GM12878 (cell line): ENCODE measurements around the gene ELP2. TPM values are rescaled to one million over a fixed set of nuclear protein-coding genes. Genes with fewer than 3 reads are reported as not detected.

Source experiments
- CBFB ChIP-seq: IDR thresholded peaks from 2 replicates; pipeline ENCODE4 v1.6.1; 2016; ENCODE audit warnings: antibody characterized with exemption, low read depth
- E4F1 ChIP-seq: fragments of 450-650 bp; IDR thresholded peaks from 2 replicates; pipeline ENCODE4 v1.6.1; 2018; ENCODE audit warnings: borderline replicate concordance, mild to moderate bottlenecking; ENCODE audit not compliant: partially characterized antibody
- EED ChIP-seq: sonication (generic); IDR thresholded peaks from 2 replicates; pipeline ENCODE4 v1.6.1; 2016; ENCODE audit warnings: antibody characterized with exemption, low read depth
- EP300 ChIP-seq, 2 experiments: fragments of 150-350 bp in 1 of 2; IDR thresholded peaks; 2 replicates each; pipeline ENCODE4 v1.6.1; 2011 to 2012; ENCODE audit warnings: low read depth in 2 of 2, low read length in 2 of 2, borderline replicate concordance in 1 of 2, improper control_type of control experiment in 1 of 2, inconsistent platforms in 1 of 2; ENCODE audit not compliant: control insufficient read depth in 1 of 2
- FOXM1 ChIP-seq: IDR thresholded peaks from 2 replicates; pipeline ENCODE4 v1.6.1; 2012; ENCODE audit warnings: low read depth, mild to moderate bottlenecking, inconsistent platforms, low read length, moderate library complexity
- IKZF2 ChIP-seq, 2 experiments: fragments of 450-650 bp; IDR thresholded peaks; 2 replicates each; pipeline ENCODE4 v1.6.1; 2017; ENCODE audit warnings: mild to moderate bottlenecking in 2 of 2, moderate library complexity in 2 of 2
- MXI1 ChIP-seq: fragments of 150-350 bp; IDR thresholded peaks from 2 replicates; pipeline ENCODE4 v1.6.1; 2011; ENCODE audit warnings: low read depth, mild to moderate bottlenecking, inconsistent platforms, low read length, improper control_type of control experiment
- PAX5 ChIP-seq: IDR thresholded peaks from 2 replicates; pipeline ENCODE4 v1.6.1; 2011; ENCODE audit warnings: low read depth, low read length, borderline replicate concordance
- POLR2A ChIP-seq: IDR thresholded peaks from 2 replicates; pipeline ENCODE4 v1.6.1; 2011; ENCODE audit warnings: low read depth, mild to moderate bottlenecking, low read length
- RB1 ChIP-seq: fragments of 450-650 bp; formaldehyde crosslinking; IDR thresholded peaks from 2 replicates; pipeline ENCODE4 v1.6.1; 2017; ENCODE audit warnings: mild to moderate bottlenecking, borderline replicate concordance
- RCOR1 ChIP-seq: conservative IDR thresholded peaks from 2 replicates; pipeline ENCODE4 v1.6.1; 2012; ENCODE audit warnings: low read depth, low read length, improper control_type of control experiment
- RELB ChIP-seq: fragments of 450-650 bp; IDR thresholded peaks from 2 replicates; pipeline ENCODE4 v1.6.1; 2017; ENCODE audit warnings: low read depth, mild to moderate bottlenecking, moderate library complexity
- SUPT20H ChIP-seq: IDR thresholded peaks from 2 replicates; pipeline ENCODE4 v1.6.1; 2011; ENCODE audit warnings: low read depth, mild to moderate bottlenecking, low read length, moderate library complexity, borderline replicate concordance; ENCODE audit not compliant: control insufficient read depth
- ZNF592 ChIP-seq: fragments of 450-650 bp; IDR thresholded peaks from 2 replicates; pipeline ENCODE4 v1.6.1; 2017; ENCODE audit warnings: mild to moderate bottlenecking, moderate library complexity
- polyA plus RNA-seq, 11 experiments: library from polyadenylated mRNA; depleted of rRNA in 4 of 11; unstranded in 6 of 11; stranded (reverse) in 5 of 11; fragments of >200 nt; fragmentation: Nextera tagmentation in 4 of 11; fragmentation: Illumina TruSeq in 1 of 11; extraction: Ambion mirVana in 4 of 11; extraction: Trizol in 1 of 11; gene quantifications; 1 replicate in 1 of 11; 2 replicates in 10 of 11; pipeline versions ENCODE4 v1.2.1 to v1.2.3, GENCODE V29; 2011 to 2016; ENCODE audit warnings: inconsistent platforms in 2 of 11, missing spikeins in 2 of 11, low read depth in 1 of 11
- total RNA-seq, 4 experiments: library from RNA; depleted of rRNA in 3 of 4; stranded (reverse); fragments of >200 nt in 3 of 4; fragmentation: Illumina TruSeq in 1 of 4; extraction: Trizol in 1 of 4; gene quantifications; 2 replicates each; pipeline versions ENCODE4 v1.2.1 to v1.2.3, GENCODE V29; 2013 to 2021
- TF ChIP-seq, protein P1 (sequence below): fragments of 450-650 bp; IDR thresholded peaks from 2 replicates; pipeline ENCODE4 v1.6.1; 2017; ENCODE audit warnings: antibody characterized with exemption, mild to moderate bottlenecking, moderate library complexity

The ELP2 gene
- total and polyA plus RNA-seq, 10 of the 15 experiments (the other 5 are each of a cell fraction or from before 2014, with no cell fraction given) = 56.9 to 134 (median 88.5) TPM

DNA sequence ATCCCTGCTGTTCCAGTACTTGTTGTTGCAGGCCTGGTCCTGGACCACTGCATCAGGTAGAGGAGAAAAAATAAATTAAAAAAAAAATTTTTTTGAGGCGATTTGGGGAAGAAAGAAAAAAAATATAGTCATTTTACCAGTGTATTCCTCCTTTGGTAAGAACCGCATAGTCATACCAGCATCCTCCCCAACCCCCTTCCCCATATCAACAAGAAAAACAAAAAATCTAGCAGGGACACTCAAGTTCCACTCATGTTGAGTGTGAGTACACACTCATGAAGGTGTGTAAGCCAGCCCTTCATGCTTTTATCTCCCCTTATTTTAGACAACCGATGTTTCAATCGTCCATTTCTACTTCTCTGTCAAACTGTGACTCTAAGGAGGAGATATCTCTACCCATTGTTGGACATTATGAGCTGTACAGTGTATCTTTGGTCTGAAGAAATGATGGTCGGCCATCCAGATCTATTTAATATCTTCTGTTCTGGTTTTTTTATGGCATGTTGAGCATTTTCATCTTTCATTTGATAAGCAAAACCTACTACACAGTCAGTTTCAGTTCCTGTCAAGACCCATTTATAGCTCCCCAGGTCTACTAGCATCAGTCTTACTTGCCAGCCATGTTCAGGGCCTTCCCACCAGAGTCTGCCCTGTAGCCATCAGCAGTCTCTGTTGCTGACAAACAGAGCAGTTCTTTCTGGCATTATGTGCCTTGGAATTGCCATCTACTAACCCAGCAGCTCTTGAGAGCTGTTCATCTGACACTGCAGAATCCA is 20.0 kb downstream of the ELP2 start (continued):
- no peak for TF ChIP-seq E4F1
- TF ChIP-seq EP300 (IDR thresholded peaks at IDR 0.05; ENCODE audit: borderline replicate concordance in 1 of 2, control insufficient read depth in 1 of 2, low read depth in 2 of 2, low read length in 2 of 2) = 0 out of 4 replicates have a peak, but pooled peaks of 1 of the 2 experiments have one; percentile 31
- no peak for TF ChIP-seq CBFB
- no peak for TF ChIP-seq ZNF592
- TF ChIP-seq, protein P1, sequence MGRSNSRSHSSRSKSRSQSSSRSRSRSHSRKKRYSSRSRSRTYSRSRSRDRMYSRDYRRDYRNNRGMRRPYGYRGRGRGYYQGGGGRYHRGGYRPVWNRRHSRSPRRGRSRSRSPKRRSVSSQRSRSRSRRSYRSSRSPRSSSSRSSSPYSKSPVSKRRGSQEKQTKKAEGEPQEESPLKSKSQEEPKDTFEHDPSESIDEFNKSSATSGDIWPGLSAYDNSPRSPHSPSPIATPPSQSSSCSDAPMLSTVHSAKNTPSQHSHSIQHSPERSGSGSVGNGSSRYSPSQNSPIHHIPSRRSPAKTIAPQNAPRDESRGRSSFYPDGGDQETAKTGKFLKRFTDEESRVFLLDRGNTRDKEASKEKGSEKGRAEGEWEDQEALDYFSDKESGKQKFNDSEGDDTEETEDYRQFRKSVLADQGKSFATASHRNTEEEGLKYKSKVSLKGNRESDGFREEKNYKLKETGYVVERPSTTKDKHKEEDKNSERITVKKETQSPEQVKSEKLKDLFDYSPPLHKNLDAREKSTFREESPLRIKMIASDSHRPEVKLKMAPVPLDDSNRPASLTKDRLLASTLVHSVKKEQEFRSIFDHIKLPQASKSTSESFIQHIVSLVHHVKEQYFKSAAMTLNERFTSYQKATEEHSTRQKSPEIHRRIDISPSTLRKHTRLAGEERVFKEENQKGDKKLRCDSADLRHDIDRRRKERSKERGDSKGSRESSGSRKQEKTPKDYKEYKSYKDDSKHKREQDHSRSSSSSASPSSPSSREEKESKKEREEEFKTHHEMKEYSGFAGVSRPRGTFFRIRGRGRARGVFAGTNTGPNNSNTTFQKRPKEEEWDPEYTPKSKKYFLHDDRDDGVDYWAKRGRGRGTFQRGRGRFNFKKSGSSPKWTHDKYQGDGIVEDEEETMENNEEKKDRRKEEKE = no peak
- no peak for TF ChIP-seq RELB
- no peak for TF ChIP-seq PAX5
- TF ChIP-seq POLR2A = no peak
- TF ChIP-seq RCOR1 = no peak
- no peak for TF ChIP-seq FOXM1
- TF ChIP-seq MXI1 = no peak
- TF ChIP-seq EED = no peak
- TF ChIP-seq SUPT20H = no peak
- no peak for TF ChIP-seq RB1
- no peak for TF ChIP-seq IKZF2 (IDR thresholded peaks at IDR 0.05)
